Ascending aorta (tissue), 2 donors: ENCODE data around the gene AANAT. TPM values are rescaled to one million over a fixed set of nuclear protein-coding genes. Genes with fewer than 3 reads are reported as not detected.

Experiments
- DNase-seq, 2 donors: peaks; one replicate each; pipeline ENCODE4 v3.0.0-alpha.2; 2019; ENCODE audit warnings: low spot score in 2 of 2
- H3K27ac ChIP-seq, 2 donors: fragments of 200-600 bp; sonication (generic); one replicate each; pipeline ENCODE4 v1.5.1; 2016 to 2017; ENCODE audit warnings: mild to moderate bottlenecking in 1 of 2
- H3K27me3 ChIP-seq: fragments of 200-600 bp; sonication (generic); one replicate; pipeline ENCODE4 v1.5.1; 2017
- H3K36me3 ChIP-seq, 2 donors: fragments of 200-600 bp; sonication (generic); one replicate each; pipeline ENCODE4 v1.5.1; 2016
- H3K4me1 ChIP-seq, 2 donors: fragments of 200-600 bp; sonication (generic); one replicate each; pipeline ENCODE4 v1.5.1; 2016 to 2017; ENCODE audit warnings: mild to moderate bottlenecking in 1 of 2
- H3K4me3 ChIP-seq, 2 donors: fragments of 200-600 bp; sonication (generic); one replicate each; pipeline ENCODE4 v1.5.1; 2016 to 2017; ENCODE audit warnings: mild to moderate bottlenecking in 1 of 2
- H3K9me3 ChIP-seq, 2 donors: fragments of 200-600 bp; sonication (generic); one replicate each; pipeline ENCODE4 v1.5.1; 2016
- CTCF ChIP-seq, 3 experiments: fragments of 200-600 bp in 2 of 3; fragments of 450-650 bp in 1 of 3; sonication (generic) in 2 of 3; IDR thresholded peaks; one replicate each; pipeline ENCODE4 v1.5.1; 2016 to 2019; ENCODE audit warnings: antibody characterized with exemption in 3 of 3, mild to moderate bottlenecking in 1 of 3, moderate library complexity in 1 of 3
- intact Hi-C: fragments of 100-400 bp; cut with DNase I; formaldehyde crosslinking; loops from one replicate; pipeline ENCODE4 v1.15.1; 2023
- total RNA-seq: library from RNA; depleted of rRNA; stranded (reverse); fragments of >200 nt; gene quantifications from one replicate; pipeline ENCODE4 v1.1.0, GENCODE V29; 2016

The AANAT gene
- not detected for total RNA-seq

- peaks cover 0 to 3% of the 10 kb centered on the region in 2 donors for H3K36me3 ChIP-seq
- no peak for TF ChIP-seq CTCF (IDR thresholded peaks at IDR 0.05)
- peaks cover 0 to 2% of the 10 kb centered on the region in 2 donors for H3K4me1 ChIP-seq
- no peak within 1 kb of the TSS for H3K4me3 ChIP-seq
- no peak for DNase-seq
- no peaks in the 10 kb centered on the region for H3K9me3 ChIP-seq
- no peaks in the 10 kb centered on the region for H3K27me3 ChIP-seq
- intact Hi-C loops = no loop called here
- no peak within 1 kb of the TSS for H3K27ac ChIP-seq
Measured at GRCh38 chr17:76467366-76467765, at the start of gene AANAT. AANAT (plus strand) TSS chr17:76467603; CDS start chr17:76468747, 1,144 bp downstream.

GRCh38 chr17:76419576-76420260 lies 47.7 kb upstream of the AANAT start:
- H3K4me1 ChIP-seq = peaks cover 0 to 20% of the 10 kb centered on the region in 2 donors
- DNase-seq = no peak
- H3K27ac ChIP-seq = peak overlapping the region in 1 of 2 donors; percentile 58
- H3K36me3 ChIP-seq = no peaks in the 10 kb centered on the region
- H3K4me3 ChIP-seq = no peak overlapping the region
- TF ChIP-seq CTCF (IDR thresholded peaks at IDR 0.05) = no peak
- no peaks in the 10 kb centered on the region for H3K27me3 ChIP-seq
- intact Hi-C loops = no loop called here
- H3K9me3 ChIP-seq = no peaks in the 10 kb centered on the region

- DNase-seq = no peak
- no peak for TF ChIP-seq CTCF (IDR thresholded peaks at IDR 0.05)
- H3K36me3 ChIP-seq = no peaks in the 10 kb centered on the region
- intact Hi-C loops = no loop called here
- H3K27ac ChIP-seq = peak overlapping the region; percentile 32 to 58
- no peaks in the 10 kb centered on the region for H3K27me3 ChIP-seq
- no peaks in the 10 kb centered on the region for H3K9me3 ChIP-seq
- no peak overlapping the region for H3K4me3 ChIP-seq
- H3K4me1 ChIP-seq = peaks cover 0 to 19% of the 10 kb centered on the region in 2 donors
Measured at GRCh38 chr17:76420356-76421043, 46.9 kb upstream of the AANAT start.

GRCh38 chr17:76421044-76421407 lies 46.4 kb upstream of the AANAT start:
- TF ChIP-seq CTCF (IDR thresholded peaks at IDR 0.05) = no peak
- H3K9me3 ChIP-seq = no peaks in the 10 kb centered on the region
- no peak overlapping the region for H3K4me3 ChIP-seq
- no peaks in the 10 kb centered on the region for H3K27me3 ChIP-seq
- DNase-seq = no peak
- H3K27ac ChIP-seq = peak overlapping the region; percentile 32 to 58
- intact Hi-C loops = no loop called here
- H3K4me1 ChIP-seq = peaks cover 0 to 19% of the 10 kb centered on the region in 2 donors
- no peaks in the 10 kb centered on the region for H3K36me3 ChIP-seq

- Histone ChIP-seq H3K9me3 (no peaks in the 10 kb centered on the region), H3K36me3 (no peaks in the 10 kb centered on the region), H3K4me1 (peaks cover 0 to 19% of the 10 kb centered on the region in 2 donors), H3K27ac (no peak overlapping the region), H3K4me3 (no peak overlapping the region), H3K27me3 (no peaks in the 10 kb centered on the region)
- no peak for TF ChIP-seq CTCF (IDR thresholded peaks at IDR 0.05)
- no peak for DNase-seq
- intact Hi-C loops = no loop called here
Measured at GRCh38 chr17:76422406-76422805, 45.0 kb upstream of the AANAT start.
